Activated CD8-positive, alpha-beta T cell treated with anti-CD3 and anti-CD28 coated beads, Interleukin-2, amount 10 ng/mL, durations not matched to agents 7 days and 5 days (primary cell): ENCODE data around the gene CFAP54. TPM values are rescaled to one million over a fixed set of nuclear protein-coding genes. Genes with fewer than 3 reads are reported as not detected.

Source experiments
- ATAC-seq: fragments of 150-1000 bp; cut with Tn5 transposase; one replicate; pipeline ENCODE4 v1.10.0; 2021; ENCODE audit warnings: moderate library complexity
- CTCF ChIA-PET: fragments of 350-600 bp; sonication (Branson Sonifier 250); formaldehyde crosslinking; loops from one replicate; lab custom pipeline; 2021; ENCODE audit warnings: antibody characterized with exemption; lab: Charles Lee
- POLR2A ChIA-PET: fragments of 350-600 bp; sonication (Branson Sonifier 250); formaldehyde crosslinking; loops from one replicate; lab custom pipeline; 2021; ENCODE audit warnings: antibody characterized with exemption; lab: Charles Lee
- DNase-seq: peaks from one replicate; pipeline ENCODE4 v3.0.0-alpha.2; 2020
- H3K27ac Mint-ChIP-seq: one replicate; pipeline ENCODE4 v1.8.0; 2021; ENCODE audit warnings: mild to moderate bottlenecking, mixed read lengths
- H3K27me3 Mint-ChIP-seq: one replicate; pipeline ENCODE4 v1.8.0; 2021; ENCODE audit warnings: low read depth, mixed read lengths
- H3K36me3 Mint-ChIP-seq: one replicate; pipeline ENCODE4 v1.8.0; 2021; ENCODE audit warnings: low read depth, mixed read lengths
- H3K4me1 Mint-ChIP-seq: one replicate; pipeline ENCODE4 v1.8.0; 2021; ENCODE audit warnings: low read depth, mixed read lengths
- H3K4me3 Mint-ChIP-seq: one replicate; pipeline ENCODE4 v1.8.0; 2021; ENCODE audit warnings: mild to moderate bottlenecking, mixed read lengths
- H3K9me3 Mint-ChIP-seq: one replicate; pipeline ENCODE4 v1.8.0; 2022; ENCODE audit warnings: mixed read lengths; ENCODE audit not compliant: insufficient read depth
- total RNA-seq, 2 experiments: library from RNA; stranded (reverse); gene quantifications; one replicate each; pipeline ENCODE4 v1.2.3, GENCODE V29; 2021

The CFAP54 gene
- total RNA-seq, 2 experiments from 2014 or later = 0.18 to 1.2 TPM

GRCh38 chr12:96769400-96769799 lies 280.0 kb downstream of the CFAP54 start:
- DNase-seq (no peak), ATAC-seq (no peak)
- no peaks in the 10 kb centered on the region for H3K4me1 Mint-ChIP-seq
- ChIA-PET CTCF (no interaction called here), POLR2A (no interaction called here)
- H3K27ac Mint-ChIP-seq = no peak overlapping the region
- H3K36me3 Mint-ChIP-seq = no peaks in the 10 kb centered on the region
- H3K4me3 Mint-ChIP-seq = no peak overlapping the region
- H3K27me3 Mint-ChIP-seq = peaks cover 2% of the 10 kb centered on the region
- H3K9me3 Mint-ChIP-seq = no peaks in the 10 kb centered on the region

- DNase-seq = no peak
- POLR2A ChIA-PET = interaction anchor here (0.6 kb wide), 1 partner anchor 1414 kb away, joined by 3 read pairs; no protein-coding TSS in a partner anchor
- H3K9me3 Mint-ChIP-seq = no peaks in the 10 kb centered on the region
- H3K4me1 Mint-ChIP-seq = no peaks in the 10 kb centered on the region
- no peak for ATAC-seq
- H3K27ac Mint-ChIP-seq = no peak overlapping the region
- H3K4me3 Mint-ChIP-seq = no peak overlapping the region
- no peaks in the 10 kb centered on the region for H3K36me3 Mint-ChIP-seq
- CTCF ChIA-PET = no interaction called here
- peaks cover 2% of the 10 kb centered on the region for H3K27me3 Mint-ChIP-seq
Measured at GRCh38 chr12:96770219-96771102, 281.1 kb downstream of the CFAP54 start.

DNA sequence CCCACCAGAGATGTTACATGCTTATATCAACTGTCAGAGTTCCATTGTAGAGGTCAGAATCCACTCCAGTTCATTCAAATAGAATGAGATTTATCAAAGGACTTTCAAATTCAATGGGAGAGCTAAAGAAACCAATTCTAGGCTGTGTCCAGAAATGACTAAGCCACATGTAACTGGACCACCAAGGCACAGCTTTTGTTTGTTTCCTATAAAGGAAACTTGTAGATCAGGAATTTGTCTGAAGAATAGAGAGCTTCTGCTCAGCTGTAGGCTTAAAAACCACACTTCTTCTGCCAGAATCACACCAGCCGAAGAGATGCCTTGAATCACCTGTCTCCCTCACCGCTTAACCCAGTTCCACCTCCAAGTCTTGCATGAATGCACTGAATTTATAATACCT lies 283.7 kb downstream of the CFAP54 start:
- Mint-ChIP-seq H3K36me3 (no peaks in the 10 kb centered on the region), H3K27ac (no peak overlapping the region), H3K9me3 (no peaks in the 10 kb centered on the region), H3K4me1 (no peaks in the 10 kb centered on the region), H3K27me3 (no peaks in the 10 kb centered on the region), H3K4me3 (no peak overlapping the region)
- DNase-seq (no peak), ATAC-seq (no peak)
- ChIA-PET CTCF (no interaction called here), POLR2A (no interaction called here)

GRCh38 chr12:96774496-96775256 lies 285.3 kb downstream of the CFAP54 start:
- no peaks in the 10 kb centered on the region for H3K27me3 Mint-ChIP-seq
- ChIA-PET CTCF (no interaction called here), POLR2A (no interaction called here)
- ATAC-seq (no peak), DNase-seq (no peak)
- no peaks in the 10 kb centered on the region for H3K36me3 Mint-ChIP-seq
- H3K4me3 Mint-ChIP-seq = no peak overlapping the region
- no peaks in the 10 kb centered on the region for H3K9me3 Mint-ChIP-seq
- no peaks in the 10 kb centered on the region for H3K4me1 Mint-ChIP-seq
- H3K27ac Mint-ChIP-seq = no peak overlapping the region

GRCh38 chr12:96776908-96777307 lies 287.5 kb downstream of the CFAP54 start:
- CTCF ChIA-PET = no interaction called here
- Mint-ChIP-seq H3K27ac (no peak overlapping the region), H3K4me1 (no peaks in the 10 kb centered on the region), H3K4me3 (no peak overlapping the region), H3K9me3 (no peaks in the 10 kb centered on the region), H3K36me3 (no peaks in the 10 kb centered on the region), H3K27me3 (no peaks in the 10 kb centered on the region)
- POLR2A ChIA-PET = no interaction called here
- ATAC-seq (no peak), DNase-seq (no peak)

DNA sequence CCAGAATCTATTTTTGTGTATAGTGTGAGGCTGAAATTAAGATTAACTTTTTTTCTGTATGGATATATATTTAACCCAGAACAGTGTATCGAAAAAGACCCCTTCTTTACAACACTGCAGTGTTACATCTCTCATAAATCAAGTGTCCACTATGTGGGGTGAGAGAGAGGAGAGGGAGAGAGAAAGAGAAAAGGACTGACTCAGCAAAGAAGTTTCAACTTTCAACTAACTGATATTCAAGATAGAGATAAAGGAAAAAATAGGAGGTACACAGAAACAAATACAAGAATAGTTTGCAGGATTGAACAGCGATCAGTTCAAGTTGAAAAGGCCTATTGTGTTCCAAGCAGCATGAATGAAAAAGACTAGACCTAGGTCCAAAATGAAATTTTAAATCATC lies 291.0 kb downstream of the CFAP54 start:
- ChIA-PET CTCF (no interaction called here), POLR2A (no interaction called here)
- Mint-ChIP-seq H3K4me1 (no peaks in the 10 kb centered on the region), H3K9me3 (no peaks in the 10 kb centered on the region), H3K27ac (no peak overlapping the region), H3K27me3 (no peaks in the 10 kb centered on the region), H3K36me3 (no peaks in the 10 kb centered on the region), H3K4me3 (no peak overlapping the region)
- ATAC-seq (no peak), DNase-seq (no peak)

DNA sequence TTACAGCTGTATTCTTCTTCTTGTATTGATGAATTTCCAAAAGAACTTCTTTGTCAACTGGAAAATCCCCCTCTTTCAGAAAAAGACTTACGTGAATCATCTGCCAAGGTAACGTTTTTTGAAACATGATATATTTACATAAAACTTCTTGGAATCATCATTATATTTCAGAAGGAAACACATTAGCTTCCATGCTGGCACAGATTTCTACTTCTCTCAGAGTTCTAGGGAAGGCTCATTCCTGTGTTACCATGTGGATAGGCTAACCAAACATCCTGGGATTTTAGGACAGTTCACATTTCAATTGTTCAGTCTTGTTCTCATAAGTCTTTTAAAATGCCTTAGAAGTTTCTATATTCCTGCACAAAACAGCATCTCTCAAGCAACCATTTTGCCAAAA lies 297.4 kb downstream of the CFAP54 start:
- no peak overlapping the region for H3K4me3 Mint-ChIP-seq
- ChIA-PET CTCF (no interaction called here), POLR2A (no interaction called here)
- H3K9me3 Mint-ChIP-seq = no peaks in the 10 kb centered on the region
- H3K27me3 Mint-ChIP-seq = peaks cover 2% of the 10 kb centered on the region
- no peak overlapping the region for H3K27ac Mint-ChIP-seq
- H3K36me3 Mint-ChIP-seq = no peaks in the 10 kb centered on the region
- H3K4me1 Mint-ChIP-seq = no peaks in the 10 kb centered on the region
- DNase-seq (no peak), ATAC-seq (no peak)

DNA sequence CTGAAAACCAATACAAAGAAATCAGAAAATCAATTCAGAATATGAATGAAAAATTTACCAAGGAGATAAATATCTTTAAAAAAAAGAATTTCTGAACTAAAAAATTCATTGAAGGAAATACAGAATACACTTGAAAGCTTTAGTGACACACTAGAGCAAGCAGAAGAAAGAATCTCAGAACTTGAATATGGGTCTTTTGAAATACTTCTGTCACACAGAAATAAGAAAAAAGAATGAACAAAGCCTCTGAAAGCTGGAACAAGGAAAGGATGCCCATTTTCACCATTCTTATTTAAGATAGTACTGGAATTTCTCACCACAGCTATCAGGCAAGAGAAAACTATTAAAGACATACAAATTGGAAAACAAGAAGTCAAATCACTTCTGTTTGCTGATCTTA lies 314.6 kb downstream of the CFAP54 start:
- H3K4me1 Mint-ChIP-seq = no peaks in the 10 kb centered on the region
- peaks cover 7% of the 10 kb centered on the region for H3K9me3 Mint-ChIP-seq
- no peak for DNase-seq
- ATAC-seq = no peak
- H3K4me3 Mint-ChIP-seq = no peak overlapping the region
- POLR2A ChIA-PET = no interaction called here
- no peaks in the 10 kb centered on the region for H3K36me3 Mint-ChIP-seq
- CTCF ChIA-PET = no interaction called here
- H3K27ac Mint-ChIP-seq = no peak overlapping the region
- H3K27me3 Mint-ChIP-seq = peaks cover 2% of the 10 kb centered on the region

DNA sequence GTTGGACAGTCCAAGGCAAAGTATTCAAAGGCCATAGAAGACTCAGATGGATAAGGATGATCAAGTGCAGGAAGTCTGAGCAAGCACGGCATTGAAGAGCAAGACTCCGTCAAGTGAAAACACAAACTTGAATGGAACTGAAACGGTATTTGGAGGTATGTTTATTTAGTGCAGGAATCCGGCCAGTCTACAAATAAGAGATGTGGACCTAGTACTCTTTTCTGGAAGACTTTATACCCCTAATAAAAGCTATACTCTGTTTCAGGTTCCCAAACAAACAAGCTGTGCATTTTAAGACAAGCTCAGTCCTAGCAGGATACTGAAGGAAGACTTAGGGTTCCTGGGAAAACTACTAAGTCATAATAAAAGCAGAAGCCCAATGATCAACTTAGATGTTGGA lies 316.9 kb downstream of the CFAP54 start:
- peaks cover 7% of the 10 kb centered on the region for H3K9me3 Mint-ChIP-seq
- POLR2A ChIA-PET = no interaction called here
- ATAC-seq = no peak
- no peak for DNase-seq
- no peaks in the 10 kb centered on the region for H3K36me3 Mint-ChIP-seq
- no peaks in the 10 kb centered on the region for H3K27me3 Mint-ChIP-seq
- H3K4me3 Mint-ChIP-seq = no peak overlapping the region
- CTCF ChIA-PET = no interaction called here
- H3K4me1 Mint-ChIP-seq = no peaks in the 10 kb centered on the region
- no peak overlapping the region for H3K27ac Mint-ChIP-seq

GRCh38 chr12:96807741-96808140 lies 318.4 kb downstream of the CFAP54 start:
- ChIA-PET POLR2A (no interaction called here), CTCF (no interaction called here)
- ATAC-seq (no peak), DNase-seq (no peak)
- H3K27ac Mint-ChIP-seq = no peak overlapping the region
- peaks cover 7% of the 10 kb centered on the region for H3K9me3 Mint-ChIP-seq
- no peak overlapping the region for H3K4me3 Mint-ChIP-seq
- no peaks in the 10 kb centered on the region for H3K27me3 Mint-ChIP-seq
- no peaks in the 10 kb centered on the region for H3K36me3 Mint-ChIP-seq
- no peaks in the 10 kb centered on the region for H3K4me1 Mint-ChIP-seq

- no peaks in the 10 kb centered on the region for H3K36me3 Mint-ChIP-seq
- ChIA-PET POLR2A (no interaction called here), CTCF (no interaction called here)
- H3K27me3 Mint-ChIP-seq = no peaks in the 10 kb centered on the region
- no peak overlapping the region for H3K27ac Mint-ChIP-seq
- H3K4me1 Mint-ChIP-seq = no peaks in the 10 kb centered on the region
- no peak for ATAC-seq
- no peak for DNase-seq
- H3K9me3 Mint-ChIP-seq = peaks cover 4% of the 10 kb centered on the region
- H3K4me3 Mint-ChIP-seq = no peak overlapping the region
Measured at GRCh38 chr12:96808587-96808986, 319.2 kb downstream of the CFAP54 start.

GRCh38 chr12:96809522-96809921 lies 320.1 kb downstream of the CFAP54 start:
- H3K27ac Mint-ChIP-seq = no peak overlapping the region
- H3K4me3 Mint-ChIP-seq = no peak overlapping the region
- ChIA-PET POLR2A (no interaction called here), CTCF (no interaction called here)
- no peak for DNase-seq
- H3K9me3 Mint-ChIP-seq = no peaks in the 10 kb centered on the region
- no peak for ATAC-seq
- no peaks in the 10 kb centered on the region for H3K36me3 Mint-ChIP-seq
- H3K27me3 Mint-ChIP-seq = no peaks in the 10 kb centered on the region
- H3K4me1 Mint-ChIP-seq = no peaks in the 10 kb centered on the region
